GDM1 (cell line): ENCODE results near the gene AGBL1.
"Not testable (repeated sequence)": the region's sequence is repeated elsewhere in the genome, so short reads cannot be mapped to it uniquely, and the experiment has no call there.

Experiments used
- DNase-seq: peaks from one replicate; lab custom pipeline; 2025; lab: John Stamatoyannopoulos, UW

AGBL1 gene

DNA sequence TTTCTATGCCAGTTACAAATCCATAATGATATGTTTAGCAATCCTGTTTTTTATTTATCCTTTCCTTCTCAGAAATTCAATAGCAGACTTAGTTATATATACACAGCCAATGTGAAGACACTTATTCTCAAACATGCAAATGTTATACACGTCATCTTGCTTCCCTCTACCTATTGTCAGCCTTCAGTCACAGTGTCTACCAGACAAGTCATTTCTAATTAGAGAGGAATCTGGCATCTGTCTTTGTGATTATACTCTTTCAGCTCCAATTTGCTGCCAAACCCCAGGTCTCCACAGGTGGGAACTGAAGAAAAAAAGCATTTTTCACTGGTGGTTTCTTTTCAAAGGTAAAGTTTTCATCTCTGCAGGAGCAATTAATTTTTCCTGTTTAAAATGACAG is 793.1 kb downstream of the AGBL1 start:
- no peak for DNase-seq

- no peak for DNase-seq
Observed at GRCh38 chr15:86875067-86875466, 795.4 kb downstream of the AGBL1 start.

DNA sequence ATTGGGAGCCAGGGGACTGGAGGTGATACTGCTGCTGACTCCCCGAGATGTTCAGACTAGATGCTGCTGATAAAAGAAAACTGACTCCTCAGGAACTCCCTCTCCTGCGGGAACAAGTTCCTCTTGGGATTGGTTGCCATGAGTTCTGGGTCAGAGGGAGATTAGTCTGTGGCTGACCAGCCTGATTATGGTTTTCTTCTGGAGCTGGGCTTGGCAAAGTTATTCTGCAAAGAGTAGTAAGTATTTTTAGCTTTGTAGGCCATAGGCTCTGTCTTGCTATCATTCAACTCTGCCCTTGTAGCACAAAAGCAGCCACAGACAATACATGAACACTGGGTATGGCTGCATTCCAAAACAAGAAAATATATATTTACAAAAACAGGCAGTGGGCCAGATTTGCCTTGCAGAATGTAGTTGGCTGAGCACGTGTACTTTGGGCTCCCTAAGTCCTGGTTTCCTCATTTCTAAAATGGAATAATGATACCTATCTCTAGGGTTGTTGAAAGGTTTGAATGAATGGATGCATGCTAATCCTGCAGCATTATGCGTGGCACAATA is 796.8 kb downstream of the AGBL1 start:
- no peak for DNase-seq

GRCh38 chr15:86877171-86877631 is 797.5 kb downstream of the AGBL1 start:
- DNase-seq: no peak

GRCh38 chr15:86878844-86879243 is 799.2 kb downstream of the AGBL1 start:
- not testable (repeated sequence) for DNase-seq

GRCh38 chr15:86879250-86880229 is 799.9 kb downstream of the AGBL1 start:
- no peak for DNase-seq

- DNase-seq: no peak
Observed at GRCh38 chr15:86885616-86886015, 805.9 kb downstream of the AGBL1 start.

- no peak for DNase-seq
Observed at GRCh38 chr15:86892774-86893449, 813.2 kb downstream of the AGBL1 start.

DNA sequence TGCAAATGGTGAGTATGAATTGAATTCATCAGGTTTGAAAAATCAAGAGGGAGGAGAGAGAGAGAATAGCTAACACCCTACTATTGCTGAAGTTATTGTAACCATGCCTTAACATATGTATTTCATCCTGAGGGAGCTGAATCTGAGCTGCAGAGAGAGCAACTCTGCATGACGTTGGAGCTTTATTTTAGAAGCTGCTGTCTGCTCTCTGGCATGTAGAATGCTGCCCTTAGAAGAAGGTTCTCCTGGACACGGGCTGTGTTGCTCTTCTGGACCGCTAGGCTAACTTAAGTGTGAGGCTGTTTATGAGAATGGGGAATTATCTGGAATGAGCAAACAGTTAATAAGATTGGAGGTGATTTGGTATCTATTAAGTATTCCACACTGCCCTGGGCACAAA is 814.6 kb downstream of the AGBL1 start:
- DNase-seq: no peak

- no peak for DNase-seq
Observed at GRCh38 chr15:86903642-86904421, 824.2 kb downstream of the AGBL1 start.

- no peak for DNase-seq
Observed at GRCh38 chr15:86905625-86906256, 826.1 kb downstream of the AGBL1 start.

DNA sequence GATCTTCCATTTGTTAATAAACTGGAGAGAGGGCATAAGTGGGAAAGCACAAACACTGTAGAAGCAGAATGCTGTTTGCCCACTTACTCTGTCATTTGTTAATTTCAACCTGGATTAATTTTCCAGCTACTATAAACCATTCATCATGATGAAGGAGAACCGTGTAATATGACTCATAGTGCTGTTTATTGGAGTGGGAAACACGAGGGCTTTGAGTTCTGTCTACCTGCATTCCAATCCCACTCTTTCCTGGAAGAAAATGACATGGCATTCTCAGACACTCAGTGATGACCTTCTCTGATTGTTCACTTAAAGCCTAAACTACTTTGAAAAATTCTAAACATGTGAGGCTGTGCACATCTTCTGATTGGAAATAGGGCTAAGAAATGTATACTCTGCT is 826.7 kb downstream of the AGBL1 start:
- DNase-seq: no peak

DNA sequence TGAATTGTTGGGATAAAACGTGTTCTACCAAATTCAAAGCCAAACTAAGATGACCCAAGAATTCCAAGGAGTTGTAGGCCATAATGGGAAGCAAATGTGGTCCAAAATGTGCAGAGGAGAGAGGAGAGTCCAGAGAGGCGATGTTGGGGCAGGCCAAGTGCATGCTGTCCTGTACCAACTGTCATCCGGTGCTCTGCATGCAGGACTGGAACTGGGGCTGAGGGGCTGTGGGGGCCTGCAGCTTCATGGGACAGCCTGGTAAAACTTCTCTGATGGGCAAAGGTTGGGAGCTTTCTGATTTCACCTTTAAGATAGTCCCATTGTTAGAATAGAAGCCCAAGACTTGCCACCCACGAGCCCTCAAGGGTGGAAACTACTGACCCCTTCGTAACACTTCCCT is 831.4 kb downstream of the AGBL1 start:
- DNase-seq: no peak

- DNase-seq: no peak
Observed at GRCh38 chr15:86912661-86913060, 833.0 kb downstream of the AGBL1 start.

DNA sequence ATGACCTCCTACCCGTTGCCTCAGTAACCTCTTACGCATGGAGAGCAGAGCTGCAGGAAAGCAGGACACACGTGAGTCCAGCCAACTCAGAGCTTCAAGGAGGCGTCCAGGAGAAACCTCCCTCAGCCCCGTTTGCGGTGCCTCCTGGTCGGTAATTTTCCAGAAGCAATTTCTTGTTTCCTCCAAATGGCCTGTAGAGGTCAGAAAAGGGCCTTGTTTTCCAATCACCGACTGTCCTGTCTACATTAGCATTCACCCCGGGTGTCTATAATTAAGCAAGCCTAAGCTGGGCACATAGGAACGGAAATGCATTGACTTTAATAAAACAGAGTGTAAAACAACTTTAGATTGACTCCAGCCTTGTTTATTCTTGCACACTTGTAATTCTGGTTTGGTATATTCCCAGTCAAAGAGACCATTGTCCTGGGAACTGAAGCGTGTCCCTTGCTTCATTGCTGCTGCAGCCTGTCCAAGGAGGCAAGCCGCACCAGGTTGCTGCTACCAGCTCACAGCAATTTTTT is 836.2 kb downstream of the AGBL1 start:
- DNase-seq: peak; percentile 28

GRCh38 chr15:86916671-86917360 is 837.1 kb downstream of the AGBL1 start:
- no peak for DNase-seq

- no peak for DNase-seq
Observed at GRCh38 chr15:86917361-86917671, 837.6 kb downstream of the AGBL1 start.

DNA sequence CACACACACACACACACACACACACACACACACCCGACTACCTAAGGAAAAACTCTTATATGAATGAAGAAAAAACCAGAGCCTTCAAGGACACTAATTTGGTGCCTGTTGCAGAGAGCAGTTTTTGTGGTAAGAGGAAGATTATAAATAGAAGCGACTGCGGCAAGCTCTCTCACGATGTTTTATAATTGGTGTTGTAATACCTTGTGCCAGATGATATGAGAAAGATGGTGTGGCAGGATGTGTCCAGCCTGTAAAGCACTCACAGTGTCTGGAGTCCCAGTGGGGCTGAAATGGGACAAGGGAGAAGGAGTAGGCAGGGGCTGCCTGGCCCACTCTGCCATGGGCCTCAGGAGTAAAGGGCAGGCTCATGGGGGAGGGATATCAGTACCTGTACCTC is 839.9 kb downstream of the AGBL1 start:
- DNase-seq: no peak

- DNase-seq: no peak
Observed at GRCh38 chr15:86929461-86929860, 849.8 kb downstream of the AGBL1 start.

DNA sequence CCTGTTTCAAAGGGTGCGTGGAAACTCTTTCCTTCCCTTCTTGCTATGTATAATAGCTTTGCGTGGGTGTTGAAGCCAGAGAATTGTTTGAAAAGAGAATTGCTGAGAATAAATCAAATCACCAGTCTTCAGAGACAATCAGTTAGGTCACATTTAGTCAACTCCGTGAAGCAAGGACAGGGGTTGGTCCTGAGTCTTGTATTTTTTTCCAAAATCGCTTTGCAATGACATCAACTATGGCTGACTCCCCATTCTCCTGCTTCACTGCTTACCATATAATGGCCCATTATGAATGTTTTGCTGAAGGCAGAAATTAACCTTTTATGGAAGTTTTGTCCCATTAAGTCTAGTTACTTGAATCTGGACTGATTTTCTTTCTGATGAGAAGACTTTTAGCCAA is 852.8 kb downstream of the AGBL1 start:
- DNase-seq: no peak

DNA sequence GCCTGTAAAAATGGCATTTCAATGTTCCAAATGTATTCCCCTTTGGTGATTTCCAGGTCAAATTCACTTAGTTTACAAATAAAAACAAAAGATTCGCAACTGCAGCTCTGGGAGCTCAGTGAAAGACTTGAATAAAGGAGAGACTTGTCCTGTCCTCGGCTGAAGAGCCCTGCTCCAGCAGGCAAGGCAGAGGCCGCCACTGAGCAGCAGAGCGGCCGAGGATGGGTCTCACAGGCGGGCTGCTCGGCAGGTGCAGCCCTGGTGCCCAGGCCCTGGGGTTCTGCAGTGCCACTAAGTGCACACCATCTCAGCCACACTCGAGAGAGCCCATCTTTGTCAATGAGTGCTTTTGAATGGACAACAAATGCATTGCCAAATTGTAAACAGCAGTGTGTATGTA is 856.2 kb downstream of the AGBL1 start:
- no peak for DNase-seq
